HG03442 (cell line): ENCODE results near the gene CT45A9.
"Not testable (repeated sequence)": the region's sequence is repeated elsewhere in the genome, so short reads cannot be mapped to it uniquely, and the experiment has no call there.

Source experiments
- ATAC-seq: cut with Tn5 transposase; IDR thresholded peaks from one replicate; pipeline ENCODE4 v1.9.1; 2021; ENCODE audit warnings: mild to moderate bottlenecking, moderate library complexity; ENCODE audit not compliant: unreplicated experiment

CT45A9 gene, protein sequence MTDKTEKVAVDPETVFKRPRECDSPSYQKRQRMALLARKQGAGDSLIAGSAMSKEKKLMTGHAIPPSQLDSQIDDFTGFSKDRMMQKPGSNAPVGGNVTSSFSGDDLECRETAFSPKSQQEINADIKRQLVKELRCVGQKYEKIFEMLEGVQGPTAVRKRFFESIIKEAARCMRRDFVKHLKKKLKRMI

GRCh38 chrX:135871712-135872111 lies at the start of gene CT45A9:
TSS of gene CT45A9 (minus strand) at chrX:135871812. CDS start at chrX:135868061, 3,751 bp downstream.
- not testable (repeated sequence) for ATAC-seq

DNA sequence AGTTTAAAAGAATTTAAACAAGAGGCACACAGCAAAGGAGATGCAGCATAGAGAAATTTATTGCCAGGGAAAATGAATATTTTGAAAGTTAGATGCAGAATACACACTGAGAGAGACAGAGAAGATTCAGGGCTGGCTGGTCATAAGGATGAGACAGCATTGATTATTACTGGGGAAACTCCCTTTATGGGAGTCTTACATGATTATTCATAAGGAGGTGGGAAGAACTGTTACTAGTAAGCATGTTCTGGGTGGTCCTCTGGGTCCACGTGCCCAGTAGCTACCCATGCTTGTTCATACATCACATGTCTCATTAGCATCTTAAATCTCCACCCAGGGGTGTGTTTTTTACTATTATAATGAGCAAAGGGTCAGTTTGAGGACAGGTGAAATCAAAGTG lies 48.9 kb upstream of the CT45A9 start:
- not testable (repeated sequence) for ATAC-seq

DNA sequence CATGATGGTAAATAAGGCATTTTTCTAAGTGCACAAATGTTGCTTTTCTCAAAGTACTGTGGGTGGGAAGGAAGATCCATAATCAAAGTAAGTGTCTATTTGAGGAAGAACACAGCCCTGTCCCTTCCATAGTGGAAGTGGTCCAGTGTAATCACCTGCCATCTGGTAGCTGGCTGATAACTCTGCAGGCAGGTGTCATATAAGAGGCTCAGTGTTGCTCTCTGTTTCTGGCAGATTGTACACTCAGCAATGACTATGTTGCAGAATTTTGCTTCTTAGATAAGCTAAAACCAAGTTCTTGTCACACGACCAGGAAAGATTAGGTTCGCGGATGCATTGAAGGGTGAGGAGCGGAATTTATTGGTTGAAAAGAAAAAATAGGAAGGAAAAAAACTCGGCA lies 42.8 kb upstream of the CT45A9 start:
- ATAC-seq = no peak

- no peak for ATAC-seq
Measured at GRCh38 chrX:135910251-135910650, 38.6 kb upstream of the CT45A9 start.

- no peak for ATAC-seq
Measured at GRCh38 chrX:135893294-135893817, 21.7 kb upstream of the CT45A9 start, which contains the start of the genes CT45A10 and SAGE1. TSS of gene CT45A10 (minus strand) at chrX:135893444. CDS start at chrX:135885344, 8,100 bp downstream. TSS of gene SAGE1 (plus strand) at chrX:135893716. CDS start at chrX:135896243, 2,527 bp downstream.

- no peak for ATAC-seq
Measured at GRCh38 chrX:135892781-135893180, 21.2 kb upstream of the CT45A9 start.

DNA sequence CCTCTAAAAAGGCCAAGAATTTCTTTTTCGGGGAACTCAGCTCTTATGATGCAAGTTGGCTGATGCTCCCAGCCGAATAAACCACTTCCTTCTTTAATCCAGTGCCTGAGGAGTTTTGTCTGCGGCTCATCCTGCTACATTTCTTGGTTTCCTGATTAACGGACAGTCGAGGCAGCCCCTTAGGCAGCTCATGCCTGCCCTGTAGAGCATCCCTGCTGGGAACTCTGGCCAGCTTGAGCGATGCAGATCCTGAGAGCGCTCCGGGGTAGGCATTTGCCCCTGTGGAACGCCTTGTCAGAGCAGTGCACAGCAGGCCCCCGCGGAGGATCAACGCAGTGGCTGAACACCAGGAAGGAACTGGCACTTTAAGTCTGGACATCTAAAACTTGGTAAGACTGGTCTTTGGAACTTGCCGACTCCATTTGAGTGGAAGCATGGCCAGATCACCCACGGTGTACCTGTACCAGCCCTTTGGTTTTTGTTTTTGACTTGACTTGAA lies 18.5 kb upstream of the CT45A9 start:
- no peak for ATAC-seq

DNA sequence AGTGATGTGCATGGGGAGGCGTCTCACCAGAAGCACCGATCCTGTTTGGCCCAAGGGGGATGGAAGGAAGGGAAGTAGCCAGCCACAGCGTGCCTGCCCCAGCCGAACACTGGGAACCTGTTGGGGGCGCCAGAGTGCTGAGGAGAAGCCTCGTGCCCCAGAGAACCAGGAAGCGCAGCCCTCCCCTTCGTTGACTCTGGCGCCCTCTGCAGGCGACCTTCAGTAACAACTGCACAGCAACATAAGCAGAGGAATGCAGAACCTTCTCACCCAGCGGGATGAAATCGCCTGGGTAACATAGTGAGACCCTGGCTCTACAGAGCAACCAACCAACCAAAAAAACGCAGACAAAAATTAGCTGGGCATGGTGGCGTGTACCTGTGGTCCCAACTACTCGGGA lies 17.4 kb upstream of the CT45A9 start:
- ATAC-seq = not testable (repeated sequence)

- not testable (repeated sequence) for ATAC-seq
Measured at GRCh38 chrX:135888230-135888629, 16.6 kb upstream of the CT45A9 start.

DNA sequence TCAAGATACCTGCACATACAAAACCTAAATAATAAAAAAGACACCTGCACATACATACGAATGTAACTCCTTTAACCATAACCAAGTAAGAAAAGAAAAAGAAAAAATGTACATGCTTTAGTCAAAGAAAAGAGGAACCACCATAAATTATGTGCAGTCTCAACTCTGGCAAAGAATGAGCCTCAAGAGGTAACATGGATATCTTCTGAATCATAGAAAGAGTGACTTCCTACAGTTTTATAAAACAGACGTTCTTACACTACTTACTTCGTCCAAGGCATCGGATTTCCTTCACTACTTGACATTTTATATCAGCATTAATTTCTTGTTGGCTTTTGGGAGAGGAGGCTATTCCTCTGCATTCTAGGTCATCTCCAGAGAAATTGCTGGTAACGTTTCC lies 11.1 kb upstream of the CT45A9 start:
- not testable (repeated sequence) for ATAC-seq

DNA sequence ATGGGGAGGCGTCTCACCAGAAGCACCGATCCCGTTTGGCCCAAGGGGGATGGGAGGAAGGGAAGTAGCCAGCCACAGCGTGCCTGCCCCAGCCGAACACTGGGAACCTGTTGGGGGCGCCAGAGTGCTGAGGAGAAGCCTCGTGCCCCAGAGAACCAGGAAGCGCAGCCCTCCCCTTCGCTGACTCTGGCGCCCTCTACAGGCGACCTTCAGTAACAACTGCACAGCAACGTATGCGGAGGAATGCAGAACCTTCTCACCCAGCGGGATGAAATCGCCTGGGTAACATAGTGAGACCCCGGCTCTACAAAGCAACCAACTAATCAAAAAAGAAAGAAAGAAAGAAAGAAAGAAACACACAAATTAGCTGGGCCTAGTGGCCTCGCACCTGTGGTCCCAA lies 17.2 kb downstream of the CT45A9 start, which contains the start of gene CT45A8:
TSS of gene CT45A8 (minus strand) at position 101 of the 400 bp plus-strand sequence. CDS start 3,755 bp downstream, outside the sequence.
- ATAC-seq = not testable (repeated sequence)

- not testable (repeated sequence) for ATAC-seq
Measured at GRCh38 chrX:135837180-135837579, 34.4 kb downstream of the CT45A9 start, which contains the start of gene CT45A7. TSS of gene CT45A7 (minus strand) at chrX:135837280. CDS start at chrX:135833533, 3,747 bp downstream.

DNA sequence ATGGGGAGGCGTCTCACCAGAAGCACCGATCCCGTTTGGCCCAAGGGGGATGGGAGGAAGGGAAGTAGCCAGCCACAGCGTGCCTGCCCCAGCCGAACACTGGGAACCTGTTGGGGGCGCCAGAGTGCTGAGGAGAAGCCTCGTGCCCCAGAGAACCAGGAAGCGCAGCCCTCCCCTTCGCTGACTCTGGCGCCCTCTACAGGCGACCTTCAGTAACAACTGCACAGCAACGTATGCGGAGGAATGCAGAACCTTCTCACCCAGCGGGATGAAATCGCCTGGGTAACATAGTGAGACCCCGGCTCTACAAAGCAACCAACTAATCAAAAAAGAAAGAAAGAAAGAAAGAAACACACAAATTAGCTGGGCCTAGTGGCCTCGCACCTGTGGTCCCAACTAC lies 51.7 kb downstream of the CT45A9 start, which contains the start of gene CT45A2:
TSS of gene CT45A2 (minus strand) at position 101 of the 400 bp plus-strand sequence. CDS start 3,747 bp downstream, outside the sequence.
- ATAC-seq = not testable (repeated sequence)
